Common myeloid progenitor, CD34-positive (primary cell): Measurements from ENCODE around the gene CMC1.
A peak's percentile ranks its signal among the peaks of the same experiment; 100 is the strongest.

Source experiments
- CTCF ChIA-PET: fragments of 350-600 bp; sonication (Branson Sonifier 250); formaldehyde crosslinking; loops from one replicate; lab custom pipeline; 2021; ENCODE audit warnings: antibody characterized with exemption; lab: Charles Lee
- POLR2A ChIA-PET: fragments of 350-600 bp; sonication (Branson Sonifier 250); formaldehyde crosslinking; loops from one replicate; lab custom pipeline; 2021; ENCODE audit warnings: antibody characterized with exemption; lab: Charles Lee
- DNase-seq, 3 donors: peaks; one replicate each; pipeline versions ENCODE4 v3.0.0 to v3.0.0-alpha.2; 2013
- H3K27ac ChIP-seq, 2 experiments: 1 replicate in 1 of 2; 2 replicates in 1 of 2; pipeline ENCODE4 v1.7.0; 2013; ENCODE audit warnings: inconsistent platforms in 2 of 2, low read length in 2 of 2, mild to moderate bottlenecking in 2 of 2, low read depth in 1 of 2, moderate library complexity in 1 of 2; ENCODE audit not compliant: severe bottlenecking in 2 of 2, insufficient read depth in 1 of 2, poor library complexity in 1 of 2
- H3K27me3 ChIP-seq, 5 experiments: replicated peaks in 2 of 5; 1 replicate in 3 of 5; 2 replicates in 2 of 5; pipeline versions ENCODE4 v1.6.1 to v1.7.0; 2013; ENCODE audit warnings: low read length in 4 of 5, mild to moderate bottlenecking in 2 of 5, moderate library complexity in 2 of 5, inconsistent platforms in 1 of 5; ENCODE audit not compliant: insufficient read depth in 5 of 5, control insufficient read depth in 4 of 5
- H3K36me3 ChIP-seq, 4 experiments: 1 replicate in 2 of 4; 2 replicates in 2 of 4; pipeline versions ENCODE4 v1.6.1 to v1.7.0; 2013; ENCODE audit warnings: low read length in 3 of 4, control low read depth in 1 of 4, mild to moderate bottlenecking in 1 of 4; ENCODE audit not compliant: control insufficient read depth in 4 of 4, insufficient read depth in 4 of 4
- H3K4me1 ChIP-seq, 4 experiments: 1 replicate in 3 of 4; 2 replicates in 1 of 4; pipeline versions ENCODE4 v1.6.1 to v1.7.1; 2013; ENCODE audit warnings: low read length in 3 of 4, mild to moderate bottlenecking in 3 of 4, control low read depth in 1 of 4, inconsistent platforms in 1 of 4, moderate library complexity in 1 of 4; ENCODE audit not compliant: control insufficient read depth in 4 of 4, insufficient read depth in 4 of 4; ENCODE audit errors: control extremely low read depth in 1 of 4
- H3K4me3 ChIP-seq, 7 experiments: 1 replicate in 4 of 7; 2 replicates in 3 of 7; pipeline versions ENCODE4 v1.5.1 to v1.7.0; 2013; ENCODE audit warnings: mild to moderate bottlenecking in 7 of 7, low read length in 6 of 7, moderate library complexity in 6 of 7, inconsistent platforms in 2 of 7, low read depth in 2 of 7, control low read depth in 1 of 7; ENCODE audit not compliant: insufficient read depth in 4 of 7, control insufficient read depth in 1 of 7; ENCODE audit errors: extremely low read depth in 1 of 7
- H3K9me3 ChIP-seq, 5 experiments: 1 replicate in 4 of 5; 2 replicates in 1 of 5; pipeline versions ENCODE4 v1.6.1 to v1.7.1; 2013; ENCODE audit warnings: low read length in 4 of 5, mild to moderate bottlenecking in 2 of 5, inconsistent platforms in 1 of 5, low read depth in 1 of 5, moderate library complexity in 1 of 5; ENCODE audit not compliant: control insufficient read depth in 4 of 5, insufficient read depth in 2 of 5; ENCODE audit errors: control extremely low read depth in 1 of 5
- WGBS: methylation state at CpG from one replicate; pipeline ENCODE4 v1.1.5; 2013; ENCODE audit not compliant: insufficient coverage; 5-methylcytosine and 5-hydroxymethylcytosine counted together

The CMC1 gene

DNA sequence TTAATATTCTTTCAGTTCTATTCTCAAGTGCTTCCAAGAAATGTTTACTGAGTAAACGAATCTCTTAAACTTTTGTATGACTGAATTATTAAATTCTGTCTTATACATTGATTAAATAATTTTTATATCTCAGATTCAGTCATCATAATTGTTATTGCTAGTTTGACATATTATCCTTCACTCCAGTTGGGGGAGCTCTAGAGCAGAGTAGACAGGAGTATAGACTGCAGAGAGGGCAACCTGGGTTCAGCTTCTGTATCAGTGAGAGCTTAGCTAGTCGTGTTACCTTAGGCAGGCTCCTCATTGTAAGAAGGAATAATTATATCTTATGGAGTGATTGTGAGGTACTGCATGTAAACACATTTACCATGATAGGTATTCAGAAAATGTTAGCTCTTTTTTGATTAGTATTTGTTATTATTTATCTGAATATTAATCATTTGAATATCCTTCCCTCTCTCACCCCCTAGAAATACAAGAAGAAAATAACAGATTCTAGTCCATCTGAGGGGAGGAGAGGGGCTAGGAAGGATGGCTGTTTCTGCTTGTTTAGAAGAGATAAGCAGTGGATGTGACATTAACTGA, 76.1 kb downstream of the CMC1 start:
- CTCF ChIA-PET, result interaction anchor here (0.7 to 1.2 kb wide), 9 partner anchors 9 to 605 kb away, joined by 3 to 5 read pairs (median 3); no protein-coding TSS in a partner anchor
- Histone ChIP-seq H3K4me3 (no peak overlapping the region), H3K4me1 (no peaks in the 10 kb centered on the region), H3K36me3 (peaks cover 2 to 19% (median 9%) of the 10 kb centered on the region in 4 experiments), H3K27me3 (no peaks in the 10 kb centered on the region), H3K9me3 (no peaks in the 10 kb centered on the region), H3K27ac (no peak overlapping the region)
- POLR2A ChIA-PET, result no interaction called here
- no CpG with 5 or more reads among the region's 2 CpGs for WGBS
- DNase-seq, result peak; percentile 38 to 72 (median 63)

DNA sequence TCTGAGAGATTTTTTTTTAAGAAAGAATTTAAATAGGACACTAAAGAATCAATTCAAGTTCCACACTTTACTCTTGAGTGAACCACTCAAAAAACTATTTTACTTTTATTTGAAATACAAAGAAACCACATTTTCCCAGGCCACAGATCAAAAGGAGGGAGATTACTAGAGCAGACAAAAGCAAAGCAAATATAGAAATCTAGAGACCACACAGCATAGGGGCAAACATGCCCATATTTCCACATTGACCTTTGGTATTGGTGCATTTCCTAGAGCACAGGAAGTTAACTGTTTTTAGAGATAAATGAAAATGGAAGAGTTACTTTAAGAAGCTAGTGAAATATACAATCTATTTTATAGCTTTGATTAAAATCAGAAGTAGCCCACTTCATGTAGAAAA, 79.6 kb downstream of the CMC1 start:
- no peak for DNase-seq
- no peak overlapping the region for H3K27ac ChIP-seq
- ChIA-PET POLR2A (no interaction called here), CTCF (interaction anchor here (1.2 to 2.0 kb wide), 7 partner anchors 11 to 639 kb away, joined by 3 to 5 read pairs (median 4); partner anchors contain the start of genes AZI2 and ZCWPW2)
- H3K4me3 ChIP-seq, result no peak overlapping the region
- no peaks in the 10 kb centered on the region for H3K4me1 ChIP-seq
- no peaks in the 10 kb centered on the region for H3K9me3 ChIP-seq
- H3K27me3 ChIP-seq, result no peaks in the 10 kb centered on the region
- H3K36me3 ChIP-seq, result peaks cover 9 to 27% (median 23%) of the 10 kb centered on the region in 4 experiments

DNA sequence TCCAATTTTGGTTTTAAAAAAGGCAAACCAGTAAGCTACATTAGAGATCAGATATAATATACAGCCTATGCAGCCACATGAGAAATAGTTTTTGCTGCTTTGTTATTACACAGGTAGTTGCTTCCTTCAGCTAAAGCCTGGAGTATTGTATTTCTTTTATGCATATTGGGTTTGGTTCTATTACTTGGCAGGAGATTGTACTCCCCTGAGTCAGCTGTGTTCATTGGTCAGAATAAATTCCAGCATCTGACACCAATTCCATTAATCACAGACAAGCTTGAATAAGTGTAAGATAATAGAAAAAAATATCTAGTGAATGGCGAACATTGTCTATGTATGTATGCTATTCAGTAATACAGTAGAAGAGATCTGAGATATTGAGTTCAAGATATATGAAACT, 81.0 kb downstream of the CMC1 start:
- POLR2A ChIA-PET, result no interaction called here
- no peak overlapping the region for H3K27ac ChIP-seq

DNA sequence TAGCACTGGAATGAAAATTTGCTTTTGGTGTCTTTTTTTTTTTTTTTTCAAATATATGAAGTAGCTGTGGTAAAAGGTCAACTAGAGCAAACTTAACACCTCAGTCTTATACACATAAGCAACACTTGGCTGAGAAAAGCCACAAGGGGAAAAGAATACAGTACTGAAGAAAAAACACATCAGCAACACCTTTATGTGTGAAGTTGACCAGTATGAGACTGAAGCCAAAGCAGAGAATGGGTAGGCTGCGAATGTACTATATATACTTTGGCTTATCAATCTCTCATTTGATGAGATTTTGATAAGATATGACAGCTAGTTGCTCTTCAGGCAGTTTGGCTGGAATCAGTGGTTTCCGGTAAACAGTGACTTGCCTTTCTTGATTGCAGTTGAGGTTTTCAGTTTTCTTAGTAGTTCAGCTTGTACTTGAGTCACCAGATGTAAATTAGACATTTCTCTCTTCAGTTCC, 85.1 kb downstream of the CMC1 start:
- H3K27ac ChIP-seq, result no peak overlapping the region
- peak in 2 of 3 donors; percentile 59 to 72 for DNase-seq
- no peaks in the 10 kb centered on the region for H3K27me3 ChIP-seq
- H3K36me3 ChIP-seq, result peaks cover 8 to 26% (median 16%) of the 10 kb centered on the region in 4 experiments
- no peaks in the 10 kb centered on the region for H3K9me3 ChIP-seq
- ChIA-PET CTCF (interaction anchor here (1.0 to 4.7 kb wide), 12 partner anchors 9 to 617 kb away, joined by 3 to 46 read pairs (median 6); partner anchors contain the start of genes AZI2, EOMES and ZCWPW2), POLR2A (interaction anchor here (0.5 kb wide), 1 partner anchor 673 kb away, joined by 5 read pairs; no protein-coding TSS in a partner anchor)
- 33% methylated on average over 1 of the region's 2 CpGs for WGBS
- no peak overlapping the region for H3K4me3 ChIP-seq
- H3K4me1 ChIP-seq, result no peaks in the 10 kb centered on the region

More for the DNA sequence above, 81.0 kb downstream of the CMC1 start:
- no peaks in the 10 kb centered on the region for H3K27me3 ChIP-seq
- WGBS, result 100% methylated on average over 1 of the region's 1 CpG
- H3K4me3 ChIP-seq, result no peak overlapping the region
- no peak for DNase-seq
- no peaks in the 10 kb centered on the region for H3K4me1 ChIP-seq
- H3K36me3 ChIP-seq, result peaks cover 9 to 29% (median 25%) of the 10 kb centered on the region in 4 experiments
- CTCF ChIA-PET, result interaction anchor here (1.0 to 2.0 kb wide), 5 partner anchors 9 to 641 kb away, joined by 3 to 9 read pairs (median 5); no protein-coding TSS in a partner anchor
- no peaks in the 10 kb centered on the region for H3K9me3 ChIP-seq

DNA sequence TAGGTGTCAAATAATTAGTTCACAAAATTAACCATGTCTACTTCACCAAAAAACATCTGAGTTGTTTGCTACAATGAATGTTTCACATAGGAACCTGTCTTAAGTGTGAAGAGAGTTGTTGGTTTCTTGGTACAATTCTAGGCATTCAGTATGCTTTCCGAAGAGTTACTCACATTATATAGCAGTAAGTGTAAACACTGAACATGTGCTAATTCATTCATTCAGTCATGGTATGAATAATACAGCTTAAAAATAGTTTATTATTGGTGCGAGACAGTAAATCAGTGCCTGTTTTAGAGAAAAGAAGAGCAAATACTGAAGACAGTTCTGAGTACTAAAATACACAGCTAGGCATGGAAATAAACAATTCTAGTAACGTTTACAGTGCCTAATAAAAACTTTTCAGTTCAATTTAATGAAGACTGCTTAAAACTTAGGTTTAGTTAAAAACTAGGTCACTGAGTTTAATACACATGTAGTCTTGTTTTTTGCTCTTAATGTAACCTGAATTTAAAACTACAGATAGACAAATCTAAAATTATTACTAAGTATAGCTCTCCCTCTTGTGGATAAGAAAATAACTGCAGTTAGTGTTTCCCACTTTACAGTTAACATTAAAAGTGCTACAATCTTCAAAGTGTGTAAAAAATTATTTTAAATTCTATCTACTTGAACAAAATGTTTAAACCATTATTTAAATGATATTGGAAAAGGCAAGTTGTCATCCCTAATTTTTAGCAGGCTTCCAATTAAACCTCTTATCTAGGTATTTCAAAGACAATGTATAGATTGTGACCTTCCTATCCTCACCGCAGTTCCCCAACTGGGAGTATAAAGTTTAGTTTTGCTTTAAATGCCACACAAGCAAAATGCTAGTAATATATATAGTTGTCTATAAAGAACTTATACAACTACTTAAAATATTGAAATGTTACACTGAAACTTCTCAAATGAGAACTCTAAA, 87.1 kb downstream of the CMC1 start:
- H3K27ac ChIP-seq, result no peak overlapping the region
- peak in 2 of 3 donors; percentile 56 to 63 for DNase-seq
- no peaks in the 10 kb centered on the region for H3K4me1 ChIP-seq
- H3K27me3 ChIP-seq, result no peaks in the 10 kb centered on the region
- ChIA-PET CTCF (interaction anchor here (0.6 to 4.7 kb wide), 21 partner anchors 8 to 622 kb away, joined by 3 to 46 read pairs (median 4); partner anchors contain the start of genes AZI2, EOMES and ZCWPW2), POLR2A (interaction anchor here (1.9 kb wide), 1 partner anchor 21 kb away, joined by 4 read pairs; the partner anchor contains the start of genes AZI2 and ZCWPW2)
- H3K4me3 ChIP-seq, result no peak overlapping the region
- H3K36me3 ChIP-seq, result peaks cover 6 to 23% (median 16%) of the 10 kb centered on the region in 4 experiments
- no CpG with 5 or more reads among the region's 4 CpGs for WGBS
- H3K9me3 ChIP-seq, result no peaks in the 10 kb centered on the region

DNA sequence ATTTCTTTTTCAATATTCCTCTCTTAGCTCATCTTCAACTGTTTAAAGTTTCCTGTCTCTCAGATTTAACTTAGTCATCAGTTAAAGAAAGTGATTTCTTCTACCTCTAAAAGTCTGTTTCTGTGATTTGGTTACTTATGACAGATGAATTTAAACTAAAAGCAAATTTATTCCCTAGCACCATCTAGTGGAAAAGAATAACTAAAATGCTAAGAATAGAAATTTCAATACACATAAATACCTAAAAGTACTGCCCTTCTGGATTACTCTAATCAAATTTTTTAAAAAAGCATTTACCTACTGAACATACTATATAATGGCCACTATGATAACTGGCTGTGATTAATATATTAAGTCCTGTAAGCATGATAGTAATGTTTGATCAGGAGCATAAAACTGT, 93.1 kb downstream of the CMC1 start:
- Histone ChIP-seq H3K27me3 (no peaks in the 10 kb centered on the region), H3K4me1 (no peaks in the 10 kb centered on the region), H3K9me3 (no peaks in the 10 kb centered on the region), H3K27ac (no peak overlapping the region), H3K36me3 (peaks cover 5 to 12% (median 8%) of the 10 kb centered on the region in 4 experiments), H3K4me3 (no peak overlapping the region)
- POLR2A ChIA-PET, result no interaction called here
- peak in 1 of 3 donors; percentile 14 for DNase-seq
- CTCF ChIA-PET, result interaction anchor here (1.4 to 3.8 kb wide), 4 partner anchors 11 to 622 kb away, joined by 4 to 14 read pairs (median 8); partner anchors contain the start of genes AZI2 and ZCWPW2
